Lung (tissue), 12 donors: ENCODE results near the gene TMEM144. TPM values are rescaled to one million over a fixed set of nuclear protein-coding genes. Genes with fewer than 3 reads are reported as not detected.
"Not testable (repeated sequence)": the region's sequence is repeated elsewhere in the genome, so short reads cannot be mapped to it uniquely, and the experiment has no call there.

ENCODE experiments used
- ATAC-seq: fragments of 200-7000 bp; cut with Tn5 transposase; one replicate; pipeline ENCODE4 v1.9.1; 2020; ENCODE audit warnings: moderate number of reproducible peaks; ENCODE audit not compliant: insufficient read depth, low FRiP score
- DNase-seq, 3 donors: peaks; one replicate each; pipeline ENCODE4 v3.0.0-alpha.2; 2013 to 2017
- H3K27ac ChIP-seq, 2 donors: one replicate each; pipeline ENCODE4 v1.5.1; 2013; ENCODE audit warnings: mild to moderate bottlenecking in 2 of 2, moderate library complexity in 2 of 2, control low read depth in 1 of 2, inconsistent platforms in 1 of 2, low read depth in 1 of 2, low read length in 1 of 2
- H3K27me3 ChIP-seq, 3 donors: one replicate each; pipeline ENCODE4 v1.5.1; 2013; ENCODE audit warnings: low read length in 2 of 3; ENCODE audit not compliant: control insufficient read depth in 3 of 3, insufficient read depth in 3 of 3
- H3K36me3 ChIP-seq, 4 donors: one replicate each; pipeline ENCODE4 v1.5.1; 2013; ENCODE audit warnings: low read length in 4 of 4, mild to moderate bottlenecking in 1 of 4, moderate library complexity in 1 of 4; ENCODE audit not compliant: control insufficient read depth in 4 of 4, insufficient read depth in 4 of 4
- H3K4me1 ChIP-seq, 5 donors: one replicate each; pipeline ENCODE4 v1.5.1; 2013; ENCODE audit warnings: low read length in 5 of 5, mild to moderate bottlenecking in 2 of 5, moderate library complexity in 1 of 5; ENCODE audit not compliant: control insufficient read depth in 5 of 5, insufficient read depth in 5 of 5
- H3K4me3 ChIP-seq: one replicate; pipeline ENCODE4 v1.5.1; 2013; ENCODE audit warnings: mild to moderate bottlenecking, control low read depth, moderate library complexity
- H3K9ac ChIP-seq, 2 donors: one replicate each; pipeline ENCODE4 v1.5.1; 2013; ENCODE audit warnings: low read length in 2 of 2, control low read depth in 1 of 2; ENCODE audit not compliant: insufficient read depth in 1 of 2
- H3K9me3 ChIP-seq, 4 donors: one replicate each; pipeline ENCODE4 v1.5.1; 2013; ENCODE audit warnings: low read length in 3 of 4, mild to moderate bottlenecking in 1 of 4, moderate library complexity in 1 of 4; ENCODE audit not compliant: control insufficient read depth in 4 of 4, insufficient read depth in 3 of 4
- WGBS, 2 donors: extraction: QIAGEN DNeasy Blood & Tissue Kit; methylation state at CpG; one replicate each; pipeline ENCODE4 v1.1.7; 2013; 5-methylcytosine and 5-hydroxymethylcytosine counted together
- polyA plus RNA-seq, 2 donors: library from polyadenylated mRNA; stranded (reverse); fragments of 200-250 nt; gene quantifications; one replicate each; pipeline ENCODE4 v1.2.1, GENCODE V29; 2013
- total RNA-seq, 2 donors: library from RNA; depleted of rRNA in 1 of 2; stranded (reverse); fragments of >200 nt in 1 of 2; gene quantifications; one replicate each; pipeline ENCODE4 v1.2.1, GENCODE V29; 2014 to 2021
- TF ChIP-seq, protein P1 (sequence below): IDR thresholded peaks from 2 replicates; pipeline ENCODE4 v1.5.1; 2012; ENCODE audit warnings: mild to moderate bottlenecking; ENCODE audit errors: control extremely low read depth, extremely low read depth
- donor health status: control.
- donor health status: control.
- donor health status: Bipolar disorder and iron deficiency.
- donor health status: healthy.
- donor health status: DM: yes; HTN: yes; CAD: no.

The TMEM144 gene
- total and polyA plus RNA-seq, 4 donors = 3.7 to 17.3 (median 11.6) TPM

- Histone ChIP-seq H3K9ac (no peak overlapping the region), H3K4me1 (no peaks in the 10 kb centered on the region), H3K27me3 (no peaks in the 10 kb centered on the region), H3K36me3 (no peaks in the 10 kb centered on the region), H3K9me3 (no peaks in the 10 kb centered on the region), H3K4me3 (no peak overlapping the region), H3K27ac (no peak overlapping the region)
- DNase-seq (no peak), ATAC-seq (no peak)
- TF ChIP-seq, protein P1, sequence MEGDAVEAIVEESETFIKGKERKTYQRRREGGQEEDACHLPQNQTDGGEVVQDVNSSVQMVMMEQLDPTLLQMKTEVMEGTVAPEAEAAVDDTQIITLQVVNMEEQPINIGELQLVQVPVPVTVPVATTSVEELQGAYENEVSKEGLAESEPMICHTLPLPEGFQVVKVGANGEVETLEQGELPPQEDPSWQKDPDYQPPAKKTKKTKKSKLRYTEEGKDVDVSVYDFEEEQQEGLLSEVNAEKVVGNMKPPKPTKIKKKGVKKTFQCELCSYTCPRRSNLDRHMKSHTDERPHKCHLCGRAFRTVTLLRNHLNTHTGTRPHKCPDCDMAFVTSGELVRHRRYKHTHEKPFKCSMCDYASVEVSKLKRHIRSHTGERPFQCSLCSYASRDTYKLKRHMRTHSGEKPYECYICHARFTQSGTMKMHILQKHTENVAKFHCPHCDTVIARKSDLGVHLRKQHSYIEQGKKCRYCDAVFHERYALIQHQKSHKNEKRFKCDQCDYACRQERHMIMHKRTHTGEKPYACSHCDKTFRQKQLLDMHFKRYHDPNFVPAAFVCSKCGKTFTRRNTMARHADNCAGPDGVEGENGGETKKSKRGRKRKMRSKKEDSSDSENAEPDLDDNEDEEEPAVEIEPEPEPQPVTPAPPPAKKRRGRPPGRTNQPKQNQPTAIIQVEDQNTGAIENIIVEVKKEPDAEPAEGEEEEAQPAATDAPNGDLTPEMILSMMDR = no peak
- WGBS, 2 donors = 87 to 89% methylated on average over 4 of the region's 4 CpGs
These were observed 51.2 kb downstream of the TMEM144 start for GRCh38 chr4:158261480-158261879.

DNA sequence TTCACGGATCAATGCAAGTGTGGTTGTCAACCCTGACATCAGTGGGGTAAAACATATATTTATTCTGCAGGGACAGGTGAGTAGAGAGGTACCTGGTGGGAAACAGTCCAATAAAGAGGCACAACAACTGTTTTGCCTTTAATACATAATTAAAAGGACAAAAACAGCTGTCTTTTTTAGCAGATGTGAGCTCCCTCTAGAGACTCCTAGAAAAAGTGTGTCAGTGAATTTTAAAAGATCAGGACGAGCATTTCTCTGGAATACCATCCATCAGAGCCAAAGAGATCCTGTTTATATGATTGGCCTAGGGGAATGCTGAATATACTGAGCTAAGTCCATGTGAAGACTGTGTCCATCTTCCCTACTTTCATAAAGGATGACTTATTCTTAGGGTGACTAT is 58.3 kb downstream of the TMEM144 start:
- Histone ChIP-seq H3K9me3 (no peaks in the 10 kb centered on the region), H3K4me3 (no peak overlapping the region), H3K27me3 (no peaks in the 10 kb centered on the region), H3K27ac (no peak overlapping the region), H3K36me3 (no peaks in the 10 kb centered on the region), H3K4me1 (no peaks in the 10 kb centered on the region), H3K9ac (no peak overlapping the region)
- DNase-seq (no peak), ATAC-seq (no peak)
- TF ChIP-seq, protein P1 = no peak
- 77 to 83% methylated on average over 2 of the region's 2 CpGs for WGBS, 2 donors

- 86% methylated on average over 5 of the region's 5 CpGs for WGBS, 2 donors
- no peak for ATAC-seq
- Histone ChIP-seq H3K9me3 (no peaks in the 10 kb centered on the region), H3K4me1 (no peaks in the 10 kb centered on the region), H3K27me3 (no peaks in the 10 kb centered on the region), H3K36me3 (no peaks in the 10 kb centered on the region), H3K27ac (no peak overlapping the region), H3K9ac (no peak overlapping the region), H3K4me3 (no peak overlapping the region)
- DNase-seq = no peak
- TF ChIP-seq, protein P1 = no peak
These were observed 64.3 kb downstream of the TMEM144 start for GRCh38 chr4:158274636-158275035.

DNA sequence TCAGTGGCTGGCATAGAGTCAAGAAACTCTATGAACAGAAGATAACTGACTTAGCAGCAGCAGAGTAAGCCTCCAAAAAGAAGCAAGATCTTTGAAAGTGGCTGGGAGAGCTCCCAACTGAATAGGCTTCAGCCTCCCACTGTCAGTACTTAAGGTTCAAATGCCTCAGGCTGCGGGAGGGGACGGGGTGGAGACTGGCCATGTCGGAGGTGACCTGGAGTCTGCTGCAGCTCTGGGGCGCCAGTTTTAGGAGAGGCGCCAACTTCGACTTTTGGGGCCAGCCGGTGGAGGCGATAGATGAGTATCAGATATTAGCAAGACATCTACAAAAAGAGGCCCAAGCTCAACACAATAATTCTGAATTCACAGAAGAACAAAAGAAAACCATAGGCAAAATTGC is 67.3 kb downstream of the TMEM144 start:
- DNase-seq = no peak
- TF ChIP-seq, protein P1 = no peak
- WGBS, 2 donors = 93 to 96% methylated on average over 8 of the region's 8 CpGs
- no peaks in the 10 kb centered on the region for H3K36me3 ChIP-seq
- H3K9me3 ChIP-seq = no peaks in the 10 kb centered on the region
- ATAC-seq = no peak
- H3K4me1 ChIP-seq = no peaks in the 10 kb centered on the region
- H3K9ac ChIP-seq = no peak overlapping the region
- no peaks in the 10 kb centered on the region for H3K27me3 ChIP-seq
- H3K4me3 ChIP-seq = no peak overlapping the region
- no peak overlapping the region for H3K27ac ChIP-seq

- not testable (repeated sequence) for ATAC-seq, H3K9ac ChIP-seq, H3K4me1 ChIP-seq, DNase-seq, H3K4me3 ChIP-seq, H3K27ac ChIP-seq, H3K36me3 ChIP-seq, H3K9me3 ChIP-seq, H3K27me3 ChIP-seq
- WGBS, 2 donors = 84 to 94% methylated on average over 1 of the region's 1 CpG
These were observed 68.8 kb downstream of the TMEM144 start for GRCh38 chr4:158279052-158279451.
